H1 (cell line): ENCODE data around the gene HSD17B4. TPM values are rescaled to one million over a fixed set of nuclear protein-coding genes. Genes with fewer than 3 reads are reported as not detected.

ENCODE experiments used
- CTCF ChIA-PET: fragments of 300-600 bp; sonication (Branson Sonifier 250); formaldehyde crosslinking; loops from one replicate; lab custom pipeline; 2021; ENCODE audit not compliant: partially characterized antibody; lab: Charles Lee
- POLR2A ChIA-PET: fragments of 300-600 bp; sonication (Branson Sonifier 250); formaldehyde crosslinking; loops from one replicate; lab custom pipeline; 2021; ENCODE audit warnings: inconsistent platforms; ENCODE audit not compliant: partially characterized antibody; lab: Charles Lee
- DNase-seq, 2 experiments: peaks; one replicate each; pipeline versions ENCODE4 v3.0.0 to v3.0.0-alpha.2; 2010 to 2022; ENCODE audit warnings: low spot score in 2 of 2, low read depth in 1 of 2, mixed read lengths in 1 of 2
- FAIRE-seq: peaks from 2 replicates; lab custom pipeline; 2011; peaks lifted over from hg19 to GRCh38; lab: Jason Lieb, UNC
- H2AFZ ChIP-seq: 2 replicates; pipeline ENCODE4 v1.8.1; 2012; ENCODE audit warnings: low read length, inconsistent platforms
- H2AK5ac ChIP-seq: 2 replicates; pipeline ENCODE4 v1.6.1; 2013; ENCODE audit warnings: low read depth, low read length
- H2BK120ac ChIP-seq: replicated peaks from 2 replicates; pipeline ENCODE3; 2013; ENCODE audit warnings: low read depth, low read length, inconsistent platforms
- H2BK12ac ChIP-seq: 2 replicates; pipeline ENCODE4 v1.6.1; 2013; ENCODE audit warnings: low read depth, low read length
- H2BK15ac ChIP-seq: 2 replicates; pipeline ENCODE4 v1.6.1; 2013; ENCODE audit warnings: low read length
- H2BK20ac ChIP-seq: 2 replicates; pipeline ENCODE4 v1.6.1; 2013; ENCODE audit warnings: low read length
- H2BK5ac ChIP-seq: 2 replicates; pipeline ENCODE4 v1.6.1; 2013; ENCODE audit warnings: low read depth, low read length
- H3K14ac ChIP-seq: 2 replicates; pipeline ENCODE4 v1.6.1; 2013; ENCODE audit warnings: inconsistent platforms; ENCODE audit not compliant: insufficient read length
- H3K18ac ChIP-seq: 2 replicates; pipeline ENCODE4 v1.6.1; 2013; ENCODE audit warnings: low read length; ENCODE audit errors: extremely low read depth
- H3K23ac ChIP-seq: 2 replicates; pipeline ENCODE4 v1.6.1; 2013; ENCODE audit warnings: inconsistent platforms; ENCODE audit not compliant: insufficient read length
- H3K23me2 ChIP-seq: 2 replicates; pipeline ENCODE4 v1.6.1; 2013; ENCODE audit warnings: low read depth, low read length
- H3K27ac ChIP-seq: 2 replicates; pipeline ENCODE4 v1.6.1; 2011; ENCODE audit warnings: low read depth, low read length, inconsistent platforms
- H3K27me3 ChIP-seq, 4 experiments: replicated peaks in 1 of 4; 1 replicate in 1 of 4; 2 replicates in 3 of 4; pipeline versions ENCODE4 v1.6.1 to v1.8.1; 2011 to 2013; ENCODE audit warnings: low read length in 3 of 4, mild to moderate bottlenecking in 3 of 4, inconsistent platforms in 2 of 4, mixed read lengths in 2 of 4, moderate library complexity in 1 of 4; ENCODE audit not compliant: control insufficient read depth in 3 of 4, insufficient read depth in 3 of 4; ENCODE audit errors: extremely low read depth in 1 of 4
- H3K36me3 ChIP-seq, 4 experiments: 2 replicates each; pipeline versions ENCODE4 v1.6.1 to v1.8.1; 2011 to 2013; ENCODE audit warnings: mild to moderate bottlenecking in 4 of 4, low read length in 3 of 4, moderate library complexity in 2 of 4, control low read depth in 1 of 4, inconsistent platforms in 1 of 4; ENCODE audit not compliant: insufficient read depth in 4 of 4, control insufficient read depth in 2 of 4
- H3K4ac ChIP-seq: replicated peaks from 2 replicates; pipeline ENCODE3; 2013; ENCODE audit warnings: low read length, low read depth, mixed read lengths, inconsistent platforms; ENCODE audit not compliant: insufficient read length
- H3K4me1 ChIP-seq, 4 experiments: replicated peaks in 1 of 4; 1 replicate in 1 of 4; 2 replicates in 3 of 4; pipeline versions ENCODE4 v1.6.1 to v1.8.1; 2011 to 2013; ENCODE audit warnings: low read length in 3 of 4, inconsistent platforms in 2 of 4, mixed read lengths in 1 of 4; ENCODE audit not compliant: insufficient read depth in 4 of 4, control insufficient read depth in 3 of 4
- H3K4me2 ChIP-seq, 2 experiments: 2 replicates each; pipeline versions ENCODE4 v1.6.1 to v1.8.1; 2011 to 2013; ENCODE audit warnings: low read depth in 2 of 2, low read length in 2 of 2, control low read depth in 1 of 2, inconsistent platforms in 1 of 2, mild to moderate bottlenecking in 1 of 2; ENCODE audit not compliant: insufficient read depth in 1 of 2
- H3K4me3 ChIP-seq, 4 experiments: fragments of 200-600, 300-600 bp in 1 of 4; sonication (generic), shearing (Covaris generic), sonication (Bioruptor Twin) in 1 of 4; 2 replicates each; pipeline versions ENCODE4 v1.5.1 to v1.8.1; 2011 to 2016; ENCODE audit warnings: low read length in 4 of 4, low read depth in 3 of 4, control low read depth in 2 of 4, inconsistent platforms in 2 of 4, mild to moderate bottlenecking in 2 of 4, mixed read lengths in 1 of 4, moderate library complexity in 1 of 4; ENCODE audit not compliant: insufficient read depth in 2 of 4; ENCODE audit errors: extremely low read depth in 1 of 4
- H3K56ac ChIP-seq: replicated peaks from 2 replicates; pipeline ENCODE3; 2013; ENCODE audit warnings: low read depth, mild to moderate bottlenecking, mixed read lengths, low read length, inconsistent platforms; ENCODE audit not compliant: insufficient read length
- H3K79me1 ChIP-seq: 2 replicates; pipeline ENCODE4 v1.6.1; 2013; ENCODE audit warnings: low read depth, low read length, control low read depth
- H3K79me2 ChIP-seq, 2 experiments: 2 replicates each; pipeline versions ENCODE4 v1.6.1 to v1.8.1; 2012 to 2013; ENCODE audit warnings: low read length in 2 of 2, mild to moderate bottlenecking in 2 of 2, inconsistent platforms in 1 of 2; ENCODE audit not compliant: insufficient read depth in 2 of 2, control insufficient read depth in 1 of 2
- H3K9ac ChIP-seq, 4 experiments: replicated peaks in 1 of 4; 1 replicate in 1 of 4; 2 replicates in 3 of 4; pipeline versions ENCODE4 v1.6.1 to v1.8.1; 2011 to 2013; ENCODE audit warnings: low read depth in 3 of 4, low read length in 3 of 4, control low read depth in 2 of 4, mild to moderate bottlenecking in 2 of 4, moderate library complexity in 2 of 4, inconsistent platforms in 1 of 4; ENCODE audit errors: extremely low read depth in 1 of 4
- H3K9me3 ChIP-seq, 2 experiments: 2 replicates each; pipeline versions ENCODE4 v1.6.1 to v1.8.1; 2012 to 2013; ENCODE audit warnings: mild to moderate bottlenecking in 2 of 2, moderate library complexity in 2 of 2, control low read depth in 1 of 2, inconsistent platforms in 1 of 2, low read depth in 1 of 2, low read length in 1 of 2, mixed read lengths in 1 of 2; ENCODE audit not compliant: insufficient read depth in 2 of 2
- H4K20me1 ChIP-seq, 2 experiments: replicated peaks in 1 of 2; 2 replicates each; pipeline versions ENCODE3 to v1.8.1; 2011 to 2013; ENCODE audit warnings: inconsistent platforms in 2 of 2, low read length in 2 of 2, mild to moderate bottlenecking in 1 of 2; ENCODE audit not compliant: insufficient read depth in 2 of 2, control insufficient read depth in 1 of 2
- H4K5ac ChIP-seq: 2 replicates; pipeline ENCODE4 v1.6.1; 2013; ENCODE audit warnings: low read length, low read depth, mixed read lengths, inconsistent platforms; ENCODE audit not compliant: insufficient read length
- H4K8ac ChIP-seq: 2 replicates; pipeline ENCODE4 v1.8.0; 2013; ENCODE audit warnings: mild to moderate bottlenecking, moderate library complexity, low read length, inconsistent platforms; ENCODE audit not compliant: insufficient read depth; ENCODE audit errors: extremely low read depth
- H4K91ac ChIP-seq: replicated peaks from 2 replicates; pipeline ENCODE3; 2013; ENCODE audit warnings: low read length, mixed read lengths, inconsistent platforms; ENCODE audit not compliant: insufficient read length
- CBX5 ChIP-seq: fragments of 300-800, 300-1000 bp; sonication (generic); IDR thresholded peaks from 2 replicates; pipeline ENCODE4 v1.7.1; 2016; ENCODE audit warnings: antibody characterized with exemption, low read length, low read depth
- EP300 ChIP-seq, 2 experiments: IDR thresholded peaks; 1 replicate in 1 of 2; 2 replicates in 1 of 2; pipeline ENCODE4 v1.6.1; 2011 to 2012; ENCODE audit warnings: low read depth in 2 of 2, low read length in 2 of 2, mild to moderate bottlenecking in 2 of 2, borderline replicate concordance in 1 of 2, inconsistent platforms in 1 of 2, moderate library complexity in 1 of 2
- GTF2F1 ChIP-seq: IDR thresholded peaks from 2 replicates; pipeline ENCODE4 v1.6.1; 2012; ENCODE audit warnings: low read depth, low read length, improper control_type of control experiment, borderline replicate concordance
- HDAC6 ChIP-seq: IDR thresholded peaks from one replicate; pipeline ENCODE4 v1.7.1; 2012; ENCODE audit warnings: low read depth, mild to moderate bottlenecking, inconsistent platforms, low read length, moderate library complexity
- NRF1 ChIP-seq: IDR thresholded peaks from 2 replicates; pipeline ENCODE4 v1.6.1; 2011; ENCODE audit warnings: mild to moderate bottlenecking, low read depth, low read length, improper control_type of control experiment
- POLR2A ChIP-seq, 2 experiments: IDR thresholded peaks; 1 replicate in 1 of 2; 2 replicates in 1 of 2; pipeline ENCODE4 v1.6.1; 2011; ENCODE audit warnings: low read depth in 2 of 2, low read length in 2 of 2, mild to moderate bottlenecking in 2 of 2; ENCODE audit errors: control extremely low read depth in 1 of 2
- POU5F1 ChIP-seq: IDR thresholded peaks from 2 replicates; pipeline ENCODE4 v1.6.1; 2011; ENCODE audit warnings: low read depth, mild to moderate bottlenecking, low read length, moderate library complexity
- RAD21 ChIP-seq, 2 experiments: IDR thresholded peaks in 1 of 2; conservative IDR thresholded peaks in 1 of 2; 2 replicates each; pipeline ENCODE4 v1.6.1; 2011; ENCODE audit warnings: low read depth in 2 of 2, low read length in 2 of 2, improper control_type of control experiment in 1 of 2, inconsistent platforms in 1 of 2, mild to moderate bottlenecking in 1 of 2, moderate library complexity in 1 of 2
- TEAD4 ChIP-seq: IDR thresholded peaks from 2 replicates; pipeline ENCODE4 v1.6.1; 2012; ENCODE audit warnings: low read depth, low read length, inconsistent platforms, mixed read lengths
- YY1 ChIP-seq: IDR thresholded peaks from 2 replicates; pipeline ENCODE4 v1.6.1; 2011; ENCODE audit warnings: low read depth, mild to moderate bottlenecking, low read length
- ZNF274 ChIP-seq: IDR thresholded peaks from 2 replicates; pipeline ENCODE4 v1.7.0; 2012; ENCODE audit warnings: low read length, borderline replicate concordance; ENCODE audit errors: extremely low read depth
- WGBS, 2 experiments: shearing (Covaris generic) in 1 of 2; methylation state at CpG; one replicate each; pipeline versions ENCODE4 v1.1.6 to v1.1.7; 2013 to 2015; ENCODE audit warnings: low lambda C conversion rate in 2 of 2, mixed read lengths in 2 of 2, inconsistent platforms in 1 of 2, low coverage in 1 of 2, missing lambda C conversion rate in 1 of 2; ENCODE audit not compliant: insufficient replicate concordance in 2 of 2, insufficient coverage in 1 of 2, insufficient read length in 1 of 2; ENCODE audit errors: extremely low coverage in 1 of 2, missing lambda C conversion rate in 1 of 2; 5-methylcytosine and 5-hydroxymethylcytosine counted together
- polyA plus RNA-seq, 7 experiments: library from polyadenylated mRNA; depleted of rRNA in 3 of 7; stranded (reverse) in 5 of 7; unstranded in 2 of 7; fragments of >200 nt in 5 of 7; fragments of 200-250 nt in 2 of 7; gene quantifications; 1 replicate in 5 of 7; 2 replicates in 1 of 7; 4 replicates in 1 of 7; pipeline versions ENCODE4 v1.2.1 to v1.2.3, GENCODE V29; 2011 to 2013; ENCODE audit warnings: missing spikeins in 2 of 7, mixed read lengths in 2 of 7
- total RNA-seq: library from RNA; stranded (reverse); fragmentation: NEBNext Ultra II Directional; extraction: Animal tissue kit (Norgen Biotek cat#: 25700); gene quantifications from 2 replicates; pipeline ENCODE4 v1.2.1, GENCODE V29; 2021
- TF ChIP-seq, protein P1 (sequence below): IDR thresholded peaks from 2 replicates; pipeline ENCODE4 v1.6.1; 2012; ENCODE audit warnings: inconsistent platforms
- TF ChIP-seq, protein P2 (sequence below): IDR thresholded peaks from 2 replicates; pipeline ENCODE4 v1.6.1; 2012; ENCODE audit warnings: inconsistent platforms

HSD17B4 gene
- total and polyA plus RNA-seq, 2 of the 8 experiments (the other 6 are each of a cell fraction or from before 2014, with no cell fraction given) = 305 to 369 TPM

DNA sequence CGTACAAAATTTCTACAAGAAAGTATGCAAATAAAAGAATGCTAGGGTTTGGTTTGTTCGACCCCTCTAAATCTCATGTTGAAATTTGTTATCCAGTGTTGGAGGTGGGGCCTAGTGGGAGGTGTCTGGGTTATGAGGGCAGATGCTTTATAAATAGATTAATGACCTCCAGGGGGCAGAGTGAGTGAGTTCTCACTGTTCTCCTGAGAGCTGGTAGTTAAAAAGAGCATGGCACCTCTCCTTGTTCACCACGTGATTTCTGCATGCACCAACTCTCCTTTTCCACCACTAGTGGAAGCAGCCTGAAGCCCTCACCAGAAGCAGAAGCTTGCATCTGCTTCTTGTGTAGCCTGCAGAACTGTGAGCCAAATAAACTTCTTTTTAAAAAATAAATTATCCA lies 126.6 kb downstream of the HSD17B4 start:
- no peak overlapping the region; the same call in 1 of the 2 replicates for H4K8ac ChIP-seq
- no peak overlapping the region for H3K56ac ChIP-seq
- H2AFZ ChIP-seq = no peak overlapping the region
- WGBS, 2 experiments = 68% methylated on average over 3 of the region's 3 CpGs; no CpG with 5 or more reads in 1 of the 2 experiments
- H3K79me2 ChIP-seq = no peaks in the 10 kb centered on the region
- DNase-seq (peak in 1 of 2 experiments; percentile 13), FAIRE-seq (peak; percentile 65)
- peaks cover 0 to 3% (median 0%) of the 10 kb centered on the region in 4 experiments; a peak in 3 of 7 replicates for H3K4me1 ChIP-seq
- H2BK5ac ChIP-seq = no peak overlapping the region
- no peak overlapping the region for H2BK12ac ChIP-seq
- H3K4ac ChIP-seq = no peak overlapping the region
- no peak overlapping the region for H2AK5ac ChIP-seq
- H3K23ac ChIP-seq = no peak overlapping the region
- H3K9ac ChIP-seq = no peak overlapping the region
- no peak overlapping the region for H3K4me2 ChIP-seq
- H3K9me3 ChIP-seq = no peaks in the 10 kb centered on the region
- no peaks in the 10 kb centered on the region for H3K79me1 ChIP-seq
- H2BK120ac ChIP-seq = no peak overlapping the region
- ChIA-PET CTCF (interaction anchor here (0.6 to 2.4 kb wide), 6 partner anchors 12 to 391 kb away, joined by 3 to 11 read pairs (median 3); no protein-coding TSS in a partner anchor), POLR2A (no interaction called here)
- no peak overlapping the region for H4K5ac ChIP-seq
- H4K91ac ChIP-seq = no peak overlapping the region
- no peak overlapping the region for H3K14ac ChIP-seq
- no peaks in the 10 kb centered on the region for H3K36me3 ChIP-seq
- H3K27ac ChIP-seq = no peak overlapping the region
- no peak overlapping the region for H3K4me3 ChIP-seq
- no peaks in the 10 kb centered on the region for H3K23me2 ChIP-seq
- no peaks in the 10 kb centered on the region for H4K20me1 ChIP-seq
- no peak overlapping the region for H3K18ac ChIP-seq
- no peak overlapping the region for H2BK20ac ChIP-seq
- H2BK15ac ChIP-seq = no peak overlapping the region
- no peaks in the 10 kb centered on the region for H3K27me3 ChIP-seq
- TF ChIP-seq POLR2A (IDR thresholded peaks at IDR 0.05; ENCODE audit: control extremely low read depth in 1 of 2, low read depth in 2 of 2, low read length in 2 of 2) (no peak), HDAC6 (no peak), NRF1 (no peak), CBX5 (no peak), YY1 (no peak), ZNF274 (no peak), POU5F1 (no peak), RAD21 (IDR thresholded peaks at IDR 0.05 in 1 of 2, conservative IDR thresholded peaks at IDR 0.05 in 1 of 2; ENCODE audit: low read depth in 2 of 2, low read length in 2 of 2) (peak; percentile 42 to 57), GTF2F1 (no peak), TEAD4 (no peak), EP300 (IDR thresholded peaks at IDR 0.05; ENCODE audit: borderline replicate concordance in 1 of 2, low read depth in 2 of 2, low read length in 2 of 2) (no peak)
- TF ChIP-seq, protein P1, sequence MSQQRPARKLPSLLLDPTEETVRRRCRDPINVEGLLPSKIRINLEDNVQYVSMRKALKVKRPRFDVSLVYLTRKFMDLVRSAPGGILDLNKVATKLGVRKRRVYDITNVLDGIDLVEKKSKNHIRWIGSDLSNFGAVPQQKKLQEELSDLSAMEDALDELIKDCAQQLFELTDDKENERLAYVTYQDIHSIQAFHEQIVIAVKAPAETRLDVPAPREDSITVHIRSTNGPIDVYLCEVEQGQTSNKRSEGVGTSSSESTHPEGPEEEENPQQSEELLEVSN = 0 out of 2 replicates have a peak, but pooled peaks have one; percentile 31
- TF ChIP-seq, protein P2, sequence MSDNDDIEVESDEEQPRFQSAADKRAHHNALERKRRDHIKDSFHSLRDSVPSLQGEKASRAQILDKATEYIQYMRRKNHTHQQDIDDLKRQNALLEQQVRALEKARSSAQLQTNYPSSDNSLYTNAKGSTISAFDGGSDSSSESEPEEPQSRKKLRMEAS = peak; percentile 80
